Esophagus muscularis mucosa (tissue), 4 donors: ENCODE measurements around the gene ARHGAP21.

Source experiments
- EP300 ChIP-seq: sonication (generic); formaldehyde crosslinking; IDR thresholded peaks from one replicate; pipeline ENCODE4 v1.6.1; 2017; ENCODE audit warnings: antibody characterized with exemption
- POLR2AphosphoS5 ChIP-seq, 2 donors: sonication (generic); formaldehyde crosslinking; IDR thresholded peaks; one replicate each; pipeline ENCODE4 v1.6.1; 2017; ENCODE audit warnings: antibody characterized with exemption in 2 of 2
- TF ChIP-seq, protein P1 (sequence below), 3 experiments: fragments of 200-600 bp in 2 of 3; fragments of 450-650 bp in 1 of 3; sonication (generic) in 2 of 3; IDR thresholded peaks; one replicate each; pipeline ENCODE4 v1.5.1; 2017 to 2019; ENCODE audit warnings: antibody characterized with exemption in 3 of 3, mild to moderate bottlenecking in 2 of 3, moderate library complexity in 1 of 3

DNA sequence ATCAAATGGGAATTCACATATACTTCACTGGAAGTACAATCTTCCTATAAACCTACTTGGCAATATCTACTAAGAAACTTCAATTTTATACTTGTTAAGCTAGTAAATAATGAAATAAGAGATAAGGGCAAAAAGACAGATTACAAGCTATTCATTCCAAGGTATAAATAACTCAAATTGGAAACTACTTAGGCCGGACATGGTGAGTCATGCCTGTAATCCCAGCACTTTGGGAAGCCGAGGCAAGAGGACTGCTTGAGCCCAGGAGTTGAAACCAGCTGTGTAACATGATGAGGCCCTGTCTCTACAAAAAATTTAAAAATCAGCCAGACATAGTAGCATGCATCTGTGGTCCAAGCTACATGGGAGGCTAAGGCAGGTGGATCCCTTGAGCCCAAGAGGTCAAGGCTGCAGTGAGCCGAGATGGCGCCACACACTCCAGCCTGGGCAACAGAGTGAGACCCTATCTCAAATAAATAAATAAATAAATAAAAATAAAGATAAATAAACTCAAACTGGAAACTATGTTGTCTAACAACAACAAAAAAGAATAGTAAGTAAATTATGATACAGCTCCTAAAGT lies 37.6 kb downstream of the ARHGAP21 start:
- TF ChIP-seq, protein P1, sequence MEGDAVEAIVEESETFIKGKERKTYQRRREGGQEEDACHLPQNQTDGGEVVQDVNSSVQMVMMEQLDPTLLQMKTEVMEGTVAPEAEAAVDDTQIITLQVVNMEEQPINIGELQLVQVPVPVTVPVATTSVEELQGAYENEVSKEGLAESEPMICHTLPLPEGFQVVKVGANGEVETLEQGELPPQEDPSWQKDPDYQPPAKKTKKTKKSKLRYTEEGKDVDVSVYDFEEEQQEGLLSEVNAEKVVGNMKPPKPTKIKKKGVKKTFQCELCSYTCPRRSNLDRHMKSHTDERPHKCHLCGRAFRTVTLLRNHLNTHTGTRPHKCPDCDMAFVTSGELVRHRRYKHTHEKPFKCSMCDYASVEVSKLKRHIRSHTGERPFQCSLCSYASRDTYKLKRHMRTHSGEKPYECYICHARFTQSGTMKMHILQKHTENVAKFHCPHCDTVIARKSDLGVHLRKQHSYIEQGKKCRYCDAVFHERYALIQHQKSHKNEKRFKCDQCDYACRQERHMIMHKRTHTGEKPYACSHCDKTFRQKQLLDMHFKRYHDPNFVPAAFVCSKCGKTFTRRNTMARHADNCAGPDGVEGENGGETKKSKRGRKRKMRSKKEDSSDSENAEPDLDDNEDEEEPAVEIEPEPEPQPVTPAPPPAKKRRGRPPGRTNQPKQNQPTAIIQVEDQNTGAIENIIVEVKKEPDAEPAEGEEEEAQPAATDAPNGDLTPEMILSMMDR (IDR thresholded peaks at IDR 0.05): no peak
- TF ChIP-seq POLR2AphosphoS5 (IDR thresholded peaks at IDR 0.05) (no peak), EP300 (no peak)
